GM18867 (cell line): ENCODE results near the gene ASPG.

Source experiments
- ATAC-seq: cut with Tn5 transposase; IDR thresholded peaks from one replicate; pipeline ENCODE4 v1.9.1; 2021; ENCODE audit warnings: mild to moderate bottlenecking, moderate library complexity; ENCODE audit not compliant: unreplicated experiment

ASPG gene

DNA sequence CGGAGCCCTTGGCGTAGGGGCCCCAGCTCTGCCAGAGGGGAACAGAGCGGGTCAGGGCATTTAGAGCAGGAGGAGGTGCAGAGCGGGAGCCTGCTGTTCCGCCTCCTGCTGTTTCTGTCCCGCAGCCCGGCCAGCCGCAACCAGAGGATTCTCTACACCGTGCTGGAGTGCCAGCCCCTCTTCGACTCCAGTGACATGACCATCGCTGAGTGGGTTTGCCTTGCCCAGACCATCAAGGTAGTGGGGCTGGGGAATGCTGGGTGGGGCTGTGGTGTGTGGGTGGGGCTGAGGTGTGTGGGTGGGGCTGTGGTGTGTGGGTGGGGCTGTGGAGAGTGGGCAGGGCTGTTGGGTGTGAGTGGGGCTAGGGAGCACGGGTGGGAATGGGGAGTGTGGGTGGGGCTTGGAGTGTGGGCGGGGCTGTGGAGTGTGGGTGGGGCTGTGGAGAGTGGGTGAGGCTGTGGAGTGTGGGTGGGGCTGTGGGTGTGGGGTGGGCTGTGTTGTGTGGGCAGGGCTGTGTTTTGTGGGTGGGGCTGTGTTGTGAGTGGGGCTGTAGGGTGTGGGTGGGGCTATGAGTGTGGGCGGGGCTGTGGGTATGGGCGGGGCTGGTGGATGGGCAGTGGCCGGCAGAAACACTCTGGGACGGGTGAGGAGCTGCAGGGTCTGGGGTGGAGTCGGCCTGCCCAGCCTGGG lies 8.0 kb downstream of the ASPG start:
- no peak for ATAC-seq

DNA sequence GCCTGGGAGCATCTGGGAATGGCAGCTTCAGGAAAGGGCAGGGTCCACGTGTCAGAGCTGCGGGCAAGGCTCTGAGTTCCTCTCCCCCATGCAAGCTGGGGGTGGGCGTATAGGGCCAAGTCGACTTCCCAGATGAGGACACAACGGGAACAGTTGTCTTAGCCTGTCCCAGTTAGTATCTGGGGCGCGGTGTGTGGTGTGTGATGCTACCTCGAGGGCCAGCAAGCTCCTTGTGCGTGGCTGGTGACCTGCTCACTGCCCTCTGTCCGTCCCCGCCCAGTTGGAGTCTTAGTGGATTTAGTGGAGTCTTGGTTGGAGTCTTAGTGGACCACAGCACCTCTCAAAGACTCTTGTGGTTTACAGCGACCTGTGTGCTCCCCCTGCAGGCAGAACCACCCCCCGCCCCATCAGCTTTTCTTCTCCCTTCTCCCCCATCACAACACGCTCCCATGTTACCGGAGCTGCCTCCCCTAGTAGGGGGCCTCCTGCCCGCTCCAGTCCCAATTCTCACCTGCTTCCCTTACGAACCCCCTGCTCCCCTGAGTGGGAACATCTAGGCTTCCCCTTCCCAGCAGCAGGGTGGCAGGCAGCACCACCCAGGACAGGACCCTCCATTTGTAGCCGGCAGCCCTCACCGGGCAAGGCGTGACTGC lies 8.7 kb downstream of the ASPG start:
- no peak for ATAC-seq

DNA sequence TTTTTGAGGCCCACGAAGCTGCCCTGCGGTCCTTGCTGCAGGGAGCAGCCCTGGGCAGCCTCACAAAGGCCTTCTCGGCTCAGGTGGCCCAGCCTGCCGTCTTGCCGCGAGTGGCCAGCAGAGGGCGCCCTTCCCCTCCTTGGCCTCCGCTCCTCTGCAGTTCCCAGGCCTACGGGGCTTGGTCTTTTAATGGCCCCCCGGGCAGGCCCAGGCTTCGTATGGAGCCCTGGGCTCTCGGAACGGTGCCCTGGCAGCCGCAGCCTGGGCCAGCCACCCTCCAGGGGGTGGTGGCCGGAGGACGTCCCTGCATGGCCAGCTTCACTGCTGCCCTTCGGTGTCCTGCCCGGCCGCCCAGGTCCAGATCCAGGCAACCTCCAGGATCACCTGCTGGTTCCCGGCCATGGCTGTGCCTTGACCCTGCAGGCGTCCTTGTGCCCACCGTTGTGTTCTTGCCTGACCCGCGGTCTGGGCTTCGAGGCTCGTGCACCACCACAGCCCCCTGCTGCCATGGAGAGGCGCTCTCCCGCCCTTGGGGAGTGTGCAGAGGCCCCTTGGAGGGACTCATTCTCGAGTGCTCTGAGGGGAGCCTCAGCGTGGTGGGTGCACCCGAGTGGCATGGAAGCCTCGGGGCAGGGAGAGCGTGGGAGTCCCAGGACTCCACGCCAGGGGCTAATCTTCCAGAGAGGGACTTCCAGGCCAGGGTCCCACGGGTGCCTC lies 9.4 kb downstream of the ASPG start:
- ATAC-seq: no peak

DNA sequence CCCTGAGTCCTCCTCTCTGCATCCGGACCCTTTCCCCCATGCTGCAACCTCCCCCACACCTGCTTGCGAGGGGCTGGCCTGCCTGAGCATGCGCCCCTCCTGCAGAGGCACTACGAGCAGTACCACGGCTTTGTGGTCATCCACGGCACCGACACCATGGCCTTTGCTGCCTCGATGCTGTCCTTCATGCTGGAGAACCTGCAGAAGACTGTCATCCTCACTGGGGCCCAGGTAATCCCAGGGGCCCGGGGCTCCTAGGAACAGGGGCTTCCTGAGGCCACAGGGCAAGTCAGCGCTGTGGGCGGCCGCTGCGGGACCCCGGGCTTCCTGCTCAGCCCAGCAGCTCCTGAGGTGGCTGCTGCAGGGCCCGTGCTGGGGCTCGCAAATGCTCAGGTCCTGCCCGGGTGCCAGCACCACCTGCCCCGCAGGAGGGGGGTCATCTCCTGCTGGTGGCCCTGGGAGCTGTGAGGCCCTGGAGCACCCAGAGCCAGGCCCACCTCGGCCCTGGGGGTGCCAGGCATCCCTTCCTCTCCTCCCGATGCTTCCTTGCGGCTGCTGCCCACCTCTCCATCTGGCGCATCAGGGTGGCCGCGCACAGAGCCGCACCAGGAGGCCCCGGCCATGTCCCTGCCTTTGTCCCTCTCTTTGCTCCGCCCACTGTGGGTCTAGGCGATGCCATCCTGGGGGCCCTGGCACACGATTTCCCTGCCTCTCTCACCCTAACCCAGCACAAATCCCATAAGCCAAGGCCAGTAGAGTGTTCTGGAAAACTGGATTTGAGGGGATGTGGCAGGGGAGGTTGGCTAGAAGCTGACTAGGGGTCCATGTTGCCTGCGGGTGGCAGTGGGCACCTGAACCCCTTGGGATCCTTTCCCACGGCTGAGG lies 10.2 kb downstream of the ASPG start:
- no peak for ATAC-seq

DNA sequence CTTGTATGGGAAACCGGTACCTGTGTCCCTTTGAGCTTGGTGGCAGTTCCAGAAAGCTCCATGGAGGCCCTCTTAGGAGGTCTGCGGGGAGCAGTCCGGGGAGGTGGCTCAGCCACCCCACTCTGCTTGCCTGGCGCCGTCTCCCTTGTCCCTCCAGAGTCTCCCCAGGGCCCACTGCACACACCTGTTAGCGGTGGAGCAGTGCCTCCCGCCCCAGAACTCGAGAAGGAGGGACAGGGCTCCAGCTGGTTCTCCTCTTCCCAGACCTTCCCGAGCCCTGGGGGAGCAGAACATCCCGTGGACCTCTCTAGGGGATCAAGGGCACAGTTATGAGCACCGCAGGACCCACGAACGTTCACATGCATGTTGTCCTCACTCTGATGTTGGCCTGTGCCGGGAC lies 10.8 kb downstream of the ASPG start:
- no peak for ATAC-seq

DNA sequence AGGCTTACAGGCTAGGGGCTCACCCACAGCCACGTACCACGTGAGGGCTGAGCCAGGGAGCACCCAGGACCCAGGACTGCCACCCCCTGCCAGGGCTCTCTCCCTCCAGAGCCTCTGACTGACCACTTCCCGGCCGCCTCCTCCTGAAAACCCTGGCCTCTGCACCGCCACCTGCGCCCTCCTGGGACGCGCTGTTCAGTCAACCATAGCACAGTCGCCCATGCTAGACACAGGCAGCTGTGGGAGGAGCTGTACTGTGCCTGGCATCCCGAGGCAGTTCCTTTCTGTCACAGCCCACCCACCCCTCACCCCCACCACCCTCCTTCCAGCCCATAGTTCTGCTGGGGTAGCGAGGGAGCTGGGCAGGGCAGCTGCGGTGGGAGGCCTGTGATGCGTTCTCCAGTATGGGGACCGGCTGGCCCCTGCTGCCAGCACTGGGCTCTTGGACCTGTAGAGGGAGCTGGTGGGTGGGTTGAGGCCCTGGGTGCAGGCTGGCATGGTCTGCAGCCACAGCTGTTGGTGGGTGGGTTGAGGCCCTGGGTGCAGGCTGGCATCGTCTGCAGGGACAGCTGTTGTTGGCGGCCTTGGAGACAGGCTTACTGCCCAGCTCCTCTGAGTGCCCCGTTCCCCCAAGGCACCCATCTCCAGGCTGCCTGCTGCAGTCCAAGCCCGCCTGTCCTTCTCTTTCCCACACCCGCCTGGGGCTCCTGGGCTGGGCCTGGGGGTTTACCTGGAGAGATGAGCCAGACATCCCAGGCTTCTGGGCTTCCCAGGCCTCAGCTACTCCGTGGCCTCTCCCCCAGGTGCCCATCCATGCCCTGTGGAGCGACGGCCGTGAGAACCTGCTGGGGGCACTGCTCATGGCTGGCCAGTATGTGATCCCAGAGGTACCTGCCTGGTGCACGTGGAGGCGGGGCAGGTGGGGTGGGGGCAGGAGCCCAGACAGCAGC lies 11.5 kb downstream of the ASPG start:
- no peak for ATAC-seq

DNA sequence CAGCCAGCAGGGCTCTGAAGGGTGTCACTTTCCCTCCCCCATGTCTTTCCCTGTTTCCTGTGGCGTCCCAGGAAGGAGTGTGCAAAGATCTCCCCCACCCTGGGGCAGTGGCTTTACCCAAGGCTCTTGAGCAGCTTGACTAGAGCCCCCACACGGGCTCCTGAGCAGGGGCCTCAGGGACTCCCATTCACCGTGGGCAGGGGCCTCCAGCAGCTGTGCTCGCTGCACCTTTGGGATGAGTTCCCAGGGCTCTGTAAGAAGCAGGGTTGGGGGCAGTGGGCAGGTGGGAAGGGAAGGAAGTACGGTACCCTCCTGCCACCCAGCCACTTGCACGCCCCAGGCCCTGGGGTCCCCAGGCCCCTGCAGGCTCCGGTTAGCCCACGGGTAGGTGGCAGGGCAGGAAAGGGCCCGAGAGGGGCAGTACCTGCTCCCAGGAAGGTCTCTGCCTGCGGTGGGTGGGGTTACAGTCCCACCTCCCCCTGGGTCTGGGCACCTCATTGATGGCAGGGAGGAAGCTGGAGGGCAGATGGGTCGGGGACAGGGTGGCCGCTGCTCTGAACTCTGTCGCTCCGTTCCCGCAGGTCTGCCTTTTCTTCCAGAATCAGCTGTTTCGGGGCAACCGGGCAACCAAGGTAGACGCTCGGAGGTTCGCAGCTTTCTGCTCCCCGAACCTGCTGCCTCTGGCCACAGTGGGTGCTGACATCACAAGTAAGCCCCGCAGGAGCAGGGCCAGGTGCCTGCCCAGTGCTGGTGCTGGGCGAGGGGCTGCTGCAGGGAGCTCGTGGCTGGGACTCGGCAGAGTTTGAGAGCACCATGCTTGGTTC lies 13.0 kb downstream of the ASPG start:
- no peak for ATAC-seq

DNA sequence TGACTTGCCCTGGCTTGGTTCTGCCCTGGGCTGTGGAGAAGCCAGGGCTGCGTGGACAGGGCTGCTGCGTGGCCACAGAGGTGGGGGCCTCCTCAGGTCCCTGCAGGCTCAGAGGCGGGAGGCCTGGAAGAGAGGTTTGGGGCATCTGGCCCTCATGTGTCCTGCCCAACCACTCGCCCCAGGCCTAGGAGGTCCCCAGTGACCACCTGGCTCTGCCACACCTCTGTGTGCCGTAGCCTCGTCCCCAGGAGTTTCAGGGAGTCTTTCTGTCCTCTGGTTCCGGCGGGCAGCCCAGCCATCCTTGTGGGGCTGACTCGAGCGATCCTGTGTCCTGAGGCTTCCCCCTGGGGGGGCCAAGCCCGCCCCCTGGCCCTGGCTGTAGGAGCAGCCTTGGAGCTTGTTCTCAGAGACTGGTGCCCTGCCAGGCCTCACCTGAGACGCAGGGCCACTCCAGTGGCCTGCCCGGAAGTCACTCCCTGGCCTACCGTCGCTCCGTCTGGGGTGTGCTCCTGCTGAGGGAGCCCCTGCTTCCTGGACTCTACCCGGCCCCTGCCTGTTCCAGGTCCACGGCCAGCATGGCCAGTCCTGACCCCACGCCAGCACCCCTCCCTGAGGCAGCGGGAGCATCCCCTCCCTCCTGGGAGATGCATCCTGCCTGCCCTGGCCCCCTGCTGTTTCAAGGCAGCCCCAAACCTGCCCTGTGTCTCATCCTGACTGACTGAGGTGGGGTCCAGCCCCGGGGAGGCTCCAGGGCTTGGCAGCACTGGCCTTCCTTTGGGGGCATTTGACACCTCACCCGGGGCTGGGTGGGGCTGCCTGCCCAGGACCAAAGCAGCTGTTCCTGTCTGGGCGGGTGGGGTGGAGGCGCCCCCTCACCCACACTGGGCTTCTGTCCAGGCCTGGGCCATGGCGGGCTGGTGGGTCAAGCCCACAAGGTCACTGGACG lies 13.9 kb downstream of the ASPG start:
- ATAC-seq: no peak

DNA sequence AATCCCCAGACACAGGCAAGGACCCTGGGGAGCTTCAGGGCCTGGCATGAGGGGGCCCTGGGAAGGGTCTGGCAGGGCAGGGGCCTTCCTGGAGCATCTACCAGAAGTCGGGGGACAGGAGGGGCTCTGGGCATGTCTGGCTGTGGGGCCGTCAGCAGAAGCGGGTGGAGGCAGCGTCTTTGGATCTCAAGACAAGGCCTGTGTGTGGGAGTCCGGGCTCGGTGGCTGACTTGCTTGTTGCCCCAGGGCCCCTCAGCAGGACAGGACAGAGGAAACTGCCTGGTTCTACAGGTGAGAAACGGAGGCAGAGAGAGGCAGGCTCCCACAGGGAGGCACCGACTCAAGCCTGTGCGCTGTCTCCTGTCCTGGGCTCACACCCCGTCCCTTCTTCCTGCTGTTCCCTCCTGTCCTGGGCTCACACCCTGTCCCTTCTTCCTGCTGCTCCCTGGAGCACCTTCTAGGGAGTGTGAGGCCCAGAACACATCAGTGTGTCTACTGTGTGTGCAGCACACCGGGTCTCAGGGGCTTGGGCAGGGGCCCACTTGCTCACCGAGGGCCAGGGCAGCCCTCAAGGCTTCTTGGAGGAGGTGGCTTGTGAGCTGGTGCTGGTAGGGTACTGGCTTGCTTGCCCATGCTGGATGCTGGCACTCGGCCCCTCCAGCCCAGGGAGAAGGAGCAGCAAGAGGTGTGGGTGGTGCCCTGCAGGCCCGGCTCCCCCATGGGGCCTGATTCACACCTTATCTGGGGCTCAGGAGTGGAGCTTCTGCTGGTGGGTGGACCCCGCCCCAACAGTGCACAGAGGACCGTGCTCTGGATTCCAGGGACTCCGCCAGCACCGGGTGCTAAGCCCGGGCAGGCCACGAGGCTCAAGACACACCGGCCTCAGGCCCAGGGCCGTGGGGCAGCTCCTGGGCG lies 14.9 kb downstream of the ASPG start:
- ATAC-seq: no peak

DNA sequence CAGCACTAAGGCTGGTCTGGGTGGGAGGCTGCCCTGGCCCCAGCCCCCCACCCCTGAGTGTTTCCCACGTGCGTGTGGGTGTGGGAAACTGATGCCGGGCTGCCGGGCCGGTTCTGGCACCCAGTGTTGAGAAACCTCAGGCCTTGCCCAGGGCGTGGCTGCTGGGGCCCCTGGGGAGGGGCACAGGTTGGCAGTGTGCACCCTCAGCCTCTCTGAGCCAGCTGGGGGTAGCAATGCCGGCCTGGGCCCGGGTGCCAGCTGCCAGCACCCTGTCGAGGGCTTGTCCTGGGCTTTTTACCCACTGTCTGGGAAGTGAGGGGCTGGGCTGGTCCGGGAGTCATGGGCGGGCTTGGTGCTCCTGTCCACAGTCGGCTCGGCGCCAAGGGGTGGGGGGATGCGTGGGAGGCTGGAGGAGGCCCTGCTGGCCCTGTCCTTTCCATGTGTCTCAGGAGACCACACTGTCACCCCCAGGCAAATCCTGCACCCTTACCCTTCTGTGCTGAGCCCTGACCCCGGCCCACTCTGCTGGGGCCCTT lies 15.7 kb downstream of the ASPG start:
- no peak for ATAC-seq

DNA sequence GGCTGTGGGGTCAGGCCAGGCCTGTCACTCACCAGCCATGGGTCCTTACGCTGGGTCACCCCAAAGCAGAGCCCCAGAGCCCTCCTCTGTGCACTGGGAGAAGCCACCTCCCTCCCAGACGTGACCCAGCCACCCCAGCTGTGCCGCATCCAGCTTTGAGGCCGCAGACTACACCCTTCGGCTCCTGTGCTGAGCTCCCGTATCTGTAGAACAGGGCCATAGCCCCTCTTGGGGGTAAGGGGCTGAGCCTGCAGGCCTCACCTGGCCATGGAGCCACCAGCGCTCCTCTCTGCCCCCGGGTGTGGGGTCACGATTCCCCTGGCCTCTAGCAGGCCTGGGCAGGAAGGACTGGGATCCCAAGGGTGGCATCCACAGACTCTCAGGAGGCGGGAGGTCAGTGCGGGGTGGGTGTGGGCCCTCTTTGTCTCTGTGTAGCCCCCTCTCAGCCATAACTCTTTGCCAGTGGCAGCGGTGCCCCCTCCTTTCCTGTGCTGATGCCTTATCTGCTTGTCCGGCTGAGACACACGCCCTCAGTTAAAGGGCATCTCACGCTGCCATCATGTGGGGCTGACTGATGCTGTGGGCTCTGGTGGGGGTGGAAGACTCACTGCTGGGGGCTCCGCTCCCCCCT lies 16.3 kb downstream of the ASPG start:
- no peak for ATAC-seq

DNA sequence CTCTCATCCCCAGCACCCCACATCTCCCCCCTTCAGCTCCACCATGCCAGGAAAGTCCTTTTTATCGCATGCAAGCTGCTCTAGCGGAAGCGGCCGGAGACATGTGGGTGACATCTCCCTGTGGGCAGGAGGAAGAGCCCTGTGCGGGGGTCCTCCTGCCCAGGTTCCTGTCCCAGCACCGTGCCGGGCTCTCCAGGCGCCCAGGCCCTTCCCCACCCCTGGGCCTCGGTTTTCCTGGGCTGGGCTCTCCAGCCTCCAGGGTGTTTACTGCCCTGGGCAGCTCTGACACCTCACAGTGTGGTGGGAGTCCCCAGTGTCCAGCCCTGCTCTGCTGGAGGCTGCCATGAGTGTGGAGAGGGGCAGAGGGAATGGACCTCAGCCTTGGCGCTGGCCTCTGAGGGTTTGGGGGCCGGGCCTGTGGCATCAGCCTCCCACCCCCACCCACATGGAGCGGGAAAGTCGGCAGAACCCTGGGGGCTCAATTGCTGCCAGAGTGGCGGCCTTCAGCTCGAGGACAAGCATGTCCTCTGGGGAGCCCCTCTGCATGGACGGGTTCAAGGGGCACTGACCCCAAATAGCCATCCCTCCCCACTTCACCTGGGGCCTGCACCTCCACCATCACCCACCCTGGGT lies 16.9 kb downstream of the ASPG start:
- no peak for ATAC-seq

DNA sequence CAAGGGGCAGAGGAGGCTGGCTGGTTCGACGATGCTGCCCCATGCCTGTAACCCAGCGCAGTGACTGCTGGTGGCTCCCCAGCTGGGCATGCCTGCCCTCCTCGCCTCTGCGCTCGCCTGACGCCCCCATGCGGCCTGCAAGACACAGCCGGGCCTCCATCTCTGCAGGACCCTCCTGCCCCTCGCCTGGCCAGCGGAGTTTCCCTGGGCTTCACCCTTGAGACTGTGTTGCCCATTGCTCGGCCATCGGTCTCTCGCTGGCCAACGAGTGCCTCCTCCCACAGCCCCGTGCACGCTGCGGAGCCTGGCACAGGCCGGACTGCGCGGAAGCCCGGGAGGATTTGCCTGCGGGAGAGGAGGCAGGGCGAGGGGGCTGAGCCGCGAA lies 17.6 kb downstream of the ASPG start:
- no peak for ATAC-seq

DNA sequence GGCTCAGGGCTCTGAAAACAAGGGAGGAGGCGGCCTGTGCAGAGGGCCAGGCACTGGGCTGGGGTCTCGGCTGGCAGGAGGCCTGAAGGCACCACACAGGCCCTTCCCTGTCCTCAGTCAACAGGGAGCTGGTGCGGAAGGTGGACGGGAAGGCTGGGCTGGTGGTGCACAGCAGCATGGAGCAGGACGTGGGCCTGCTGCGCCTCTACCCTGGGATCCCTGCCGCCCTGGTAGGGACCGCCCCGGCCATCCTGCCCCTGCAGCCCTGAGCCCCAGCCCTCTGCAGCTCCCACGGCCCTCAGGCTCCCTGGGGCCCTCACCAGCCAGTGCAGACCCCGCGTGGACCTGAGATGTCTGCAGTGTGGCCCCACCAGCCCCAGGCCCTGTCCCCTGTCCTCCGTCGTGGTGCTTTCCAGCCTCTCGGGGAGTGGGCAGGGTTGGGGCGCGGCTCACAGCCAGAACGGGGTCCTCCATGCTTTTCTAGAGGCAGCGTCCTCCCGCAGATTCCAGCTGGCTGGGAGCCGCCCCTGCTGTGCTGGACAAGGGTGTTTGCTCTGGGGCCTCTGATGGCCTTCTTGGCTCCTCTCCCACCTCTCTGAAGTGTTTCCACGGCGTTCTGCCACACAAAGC lies 18.1 kb downstream of the ASPG start:
- ATAC-seq: no peak

DNA sequence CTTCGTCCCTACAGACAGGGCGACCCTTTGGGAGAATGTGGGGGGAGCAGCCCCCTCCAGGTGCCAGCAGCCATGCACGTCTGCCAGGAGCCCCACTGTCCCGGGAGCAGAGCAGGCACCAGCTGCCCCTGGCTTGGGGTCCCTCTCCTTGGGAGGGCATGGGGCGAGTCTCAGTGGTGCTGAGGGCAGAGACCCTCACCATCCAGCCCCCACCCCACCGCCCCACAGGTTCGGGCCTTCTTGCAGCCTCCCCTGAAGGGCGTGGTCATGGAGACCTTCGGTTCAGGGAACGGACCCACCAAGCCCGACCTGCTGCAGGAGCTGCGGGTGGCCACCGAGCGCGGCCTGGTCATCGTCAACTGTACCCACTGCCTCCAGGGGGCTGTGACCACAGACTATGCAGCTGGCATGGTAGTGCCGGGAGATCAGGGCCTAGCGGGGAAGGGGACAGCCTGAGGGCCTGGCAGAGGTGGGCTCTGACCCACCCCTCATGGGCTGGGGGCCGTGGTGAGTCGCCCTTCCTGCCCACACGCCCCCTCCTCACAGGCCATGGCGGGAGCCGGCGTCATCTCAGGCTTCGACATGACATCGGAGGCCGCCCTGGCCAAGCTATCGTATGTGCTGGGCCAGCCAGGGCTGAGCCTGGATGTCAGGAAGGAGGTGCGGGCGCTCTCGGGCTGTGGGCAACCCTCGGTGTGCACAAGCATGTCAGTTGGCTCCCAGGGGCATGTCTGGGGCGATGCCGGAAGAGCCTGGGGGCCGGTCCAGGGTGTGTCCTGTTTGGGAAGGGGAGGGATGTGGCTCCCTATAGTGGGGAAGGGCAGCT lies 18.8 kb downstream of the ASPG start:
- ATAC-seq: no peak
